DOHH2 (cell line): Measurements from ENCODE around the gene RFX6.

Experiments used
- CTCF ChIP-seq: fragments of 200-600 bp; sonication (generic); IDR thresholded peaks from one replicate; pipeline ENCODE4 v1.5.1; 2014; ENCODE audit warnings: antibody characterized with exemption, mild to moderate bottlenecking, low read depth, low read length; ENCODE audit not compliant: poor library complexity, severe bottlenecking
- EZH2phosphoT487 ChIP-seq: fragments of 200-600 bp; sonication (generic); IDR thresholded peaks from 2 replicates; pipeline ENCODE4 v1.6.1; 2017; ENCODE audit warnings: borderline replicate concordance, mild to moderate bottlenecking, antibody characterized with exemption, low read length, moderate library complexity, mixed read lengths

GRCh38 chr6:116954938-116955337 lies 77.9 kb downstream of the RFX6 start:
- TF ChIP-seq CTCF (no peak), EZH2phosphoT487 (no peak)
